IMR-90 (cell line): ENCODE results near the gene S1PR4.

Experiments used
- CTCF ChIP-seq: conservative IDR thresholded peaks from 2 replicates; pipeline ENCODE4 v1.5.1; 2012; ENCODE audit warnings: mild to moderate bottlenecking, low read depth, low read length, improper control_type of control experiment
- ELK1 ChIP-seq: fragments of 150-350 bp; IDR thresholded peaks from 2 replicates; pipeline ENCODE4 v1.6.1; 2016; ENCODE audit warnings: low read depth, mild to moderate bottlenecking, low read length, moderate library complexity, borderline replicate concordance
- MXI1 ChIP-seq: IDR thresholded peaks from 2 replicates; pipeline ENCODE4 v1.6.1; 2012; ENCODE audit warnings: low read depth, mild to moderate bottlenecking, low read length, moderate library complexity, borderline replicate concordance
- POLR2A ChIP-seq: IDR thresholded peaks from 2 replicates; pipeline ENCODE4 v1.6.1; 2012; ENCODE audit warnings: mild to moderate bottlenecking, low read depth, low read length
- RAD21 ChIP-seq: IDR thresholded peaks from 2 replicates; pipeline ENCODE4 v1.6.1; 2012; ENCODE audit warnings: low read length, improper control_type of control experiment
- RCOR1 ChIP-seq: IDR thresholded peaks from 2 replicates; pipeline ENCODE4 v1.6.1; 2012; ENCODE audit warnings: mild to moderate bottlenecking, low read length, improper control_type of control experiment; ENCODE audit not compliant: insufficient replicate concordance
- RFX5 ChIP-seq: IDR thresholded peaks from 2 replicates; pipeline ENCODE4 v1.8.0; 2012; ENCODE audit warnings: low read depth, mild to moderate bottlenecking, low read length, moderate library complexity
- TF ChIP-seq, protein P1 (sequence below): fragments of 150-350 bp; IDR thresholded peaks from 2 replicates; pipeline ENCODE4 v1.6.1; 2017; ENCODE audit warnings: mild to moderate bottlenecking, antibody characterized with exemption, low read length, low read depth

GRCh38 chr19:3202346-3202745, 23.8 kb downstream of the S1PR4 start:
- no peak for TF ChIP-seq ELK1
- TF ChIP-seq POLR2A, result no peak
- no peak for TF ChIP-seq CTCF
- TF ChIP-seq MXI1, result no peak
- no peak for TF ChIP-seq RFX5
- TF ChIP-seq, protein P1, sequence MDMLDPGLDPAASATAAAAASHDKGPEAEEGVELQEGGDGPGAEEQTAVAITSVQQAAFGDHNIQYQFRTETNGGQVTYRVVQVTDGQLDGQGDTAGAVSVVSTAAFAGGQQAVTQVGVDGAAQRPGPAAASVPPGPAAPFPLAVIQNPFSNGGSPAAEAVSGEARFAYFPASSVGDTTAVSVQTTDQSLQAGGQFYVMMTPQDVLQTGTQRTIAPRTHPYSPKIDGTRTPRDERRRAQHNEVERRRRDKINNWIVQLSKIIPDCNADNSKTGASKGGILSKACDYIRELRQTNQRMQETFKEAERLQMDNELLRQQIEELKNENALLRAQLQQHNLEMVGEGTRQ, result no peak
- no peak for TF ChIP-seq RCOR1
- no peak for TF ChIP-seq RAD21
